Measurements from ENCODE around the gene FOS.
"Not testable (repeated sequence)": the region's sequence is repeated elsewhere in the genome, so short reads cannot be mapped to it uniquely, and the experiment has no call there.

DNA sequence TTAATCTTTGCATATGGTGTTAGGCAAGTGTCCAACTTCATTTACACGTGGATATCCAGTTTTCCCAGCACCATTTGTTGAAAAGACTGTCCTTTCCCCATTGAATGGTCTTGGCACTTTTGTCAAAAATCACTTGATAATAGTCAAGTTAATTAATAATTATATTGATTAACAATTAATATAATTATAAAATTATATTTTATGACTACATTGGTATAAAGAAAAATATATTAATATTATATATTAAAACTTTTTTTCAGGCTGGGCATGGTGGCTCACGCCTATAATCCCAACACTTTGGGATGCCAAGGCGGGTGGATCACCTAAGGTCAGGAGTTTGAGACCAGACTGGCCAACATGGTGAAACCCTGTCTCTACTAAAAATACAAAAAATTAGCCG, 27.8 kb downstream of the FOS start:
- TF ChIP-seq, protein P1, sequence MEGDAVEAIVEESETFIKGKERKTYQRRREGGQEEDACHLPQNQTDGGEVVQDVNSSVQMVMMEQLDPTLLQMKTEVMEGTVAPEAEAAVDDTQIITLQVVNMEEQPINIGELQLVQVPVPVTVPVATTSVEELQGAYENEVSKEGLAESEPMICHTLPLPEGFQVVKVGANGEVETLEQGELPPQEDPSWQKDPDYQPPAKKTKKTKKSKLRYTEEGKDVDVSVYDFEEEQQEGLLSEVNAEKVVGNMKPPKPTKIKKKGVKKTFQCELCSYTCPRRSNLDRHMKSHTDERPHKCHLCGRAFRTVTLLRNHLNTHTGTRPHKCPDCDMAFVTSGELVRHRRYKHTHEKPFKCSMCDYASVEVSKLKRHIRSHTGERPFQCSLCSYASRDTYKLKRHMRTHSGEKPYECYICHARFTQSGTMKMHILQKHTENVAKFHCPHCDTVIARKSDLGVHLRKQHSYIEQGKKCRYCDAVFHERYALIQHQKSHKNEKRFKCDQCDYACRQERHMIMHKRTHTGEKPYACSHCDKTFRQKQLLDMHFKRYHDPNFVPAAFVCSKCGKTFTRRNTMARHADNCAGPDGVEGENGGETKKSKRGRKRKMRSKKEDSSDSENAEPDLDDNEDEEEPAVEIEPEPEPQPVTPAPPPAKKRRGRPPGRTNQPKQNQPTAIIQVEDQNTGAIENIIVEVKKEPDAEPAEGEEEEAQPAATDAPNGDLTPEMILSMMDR (conservative IDR thresholded peaks at IDR 0.05 in 1 of 2, IDR thresholded peaks at IDR 0.05 in 1 of 2; ENCODE audit: extremely low read depth in 1 of 2, insufficient read depth in 1 of 2, low read depth in 1 of 2, low read length in 2 of 2), result not testable (repeated sequence)
- not testable (repeated sequence) for TF ChIP-seq EZH2 (IDR thresholded peaks at IDR 0.05; ENCODE audit: borderline replicate concordance, low read length)

Data from mammary epithelial cell (primary cell).